ENCODE measurements around the gene PLCB4. TPM values are rescaled to one million over a fixed set of nuclear protein-coding genes. Genes with fewer than 3 reads are reported as not detected.
A peak's percentile ranks its signal among the peaks of the same experiment; 100 is the strongest.

The PLCB4 gene
- total RNA-seq, 1 donor: 3.5 TPM

- DNase-seq (ENCODE audit: low read depth): no peak
- H3K4me3 ChIP-seq (ENCODE audit: low read depth, low read length): no peak overlapping the region
- TF ChIP-seq, protein P1, sequence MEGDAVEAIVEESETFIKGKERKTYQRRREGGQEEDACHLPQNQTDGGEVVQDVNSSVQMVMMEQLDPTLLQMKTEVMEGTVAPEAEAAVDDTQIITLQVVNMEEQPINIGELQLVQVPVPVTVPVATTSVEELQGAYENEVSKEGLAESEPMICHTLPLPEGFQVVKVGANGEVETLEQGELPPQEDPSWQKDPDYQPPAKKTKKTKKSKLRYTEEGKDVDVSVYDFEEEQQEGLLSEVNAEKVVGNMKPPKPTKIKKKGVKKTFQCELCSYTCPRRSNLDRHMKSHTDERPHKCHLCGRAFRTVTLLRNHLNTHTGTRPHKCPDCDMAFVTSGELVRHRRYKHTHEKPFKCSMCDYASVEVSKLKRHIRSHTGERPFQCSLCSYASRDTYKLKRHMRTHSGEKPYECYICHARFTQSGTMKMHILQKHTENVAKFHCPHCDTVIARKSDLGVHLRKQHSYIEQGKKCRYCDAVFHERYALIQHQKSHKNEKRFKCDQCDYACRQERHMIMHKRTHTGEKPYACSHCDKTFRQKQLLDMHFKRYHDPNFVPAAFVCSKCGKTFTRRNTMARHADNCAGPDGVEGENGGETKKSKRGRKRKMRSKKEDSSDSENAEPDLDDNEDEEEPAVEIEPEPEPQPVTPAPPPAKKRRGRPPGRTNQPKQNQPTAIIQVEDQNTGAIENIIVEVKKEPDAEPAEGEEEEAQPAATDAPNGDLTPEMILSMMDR (IDR thresholded peaks at IDR 0.05; ENCODE audit: insufficient read depth, low read depth, low read length): no peak
These were observed 142.3 kb downstream of the PLCB4 start for GRCh38 chr20:9211016-9211760.

- TF ChIP-seq, protein P1 (IDR thresholded peaks at IDR 0.05; ENCODE audit: insufficient read depth, low read depth, low read length): no peak
- DNase-seq (ENCODE audit: low read depth): no peak
- no peak overlapping the region for H3K4me3 ChIP-seq (ENCODE audit: low read depth, low read length)
These were observed 143.8 kb downstream of the PLCB4 start for GRCh38 chr20:9212735-9213134.

DNA sequence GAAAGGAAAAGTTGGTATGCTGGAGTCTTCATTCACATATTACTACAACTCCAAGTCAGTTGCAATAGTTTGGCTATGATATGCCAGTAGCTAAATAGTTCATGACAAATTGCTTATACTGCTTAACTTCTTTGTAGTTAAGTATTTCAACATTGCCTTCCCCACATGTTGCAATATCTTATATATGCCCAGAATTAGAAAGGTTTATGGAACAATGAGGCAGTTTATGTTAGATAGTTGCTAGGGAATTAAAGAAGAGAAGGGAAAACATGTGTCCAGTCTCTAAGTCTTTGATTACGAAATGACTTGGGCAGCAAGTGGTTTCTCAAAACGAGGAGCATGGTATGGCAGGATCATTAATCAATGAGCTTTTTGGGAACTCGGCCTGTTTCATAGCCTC lies 145.8 kb downstream of the PLCB4 start:
- no peak overlapping the region for H3K4me3 ChIP-seq (ENCODE audit: low read depth, low read length)
- peak; percentile 95 for DNase-seq (ENCODE audit: low read depth)
- TF ChIP-seq, protein P1 (IDR thresholded peaks at IDR 0.05; ENCODE audit: insufficient read depth, low read depth, low read length): no peak

DNA sequence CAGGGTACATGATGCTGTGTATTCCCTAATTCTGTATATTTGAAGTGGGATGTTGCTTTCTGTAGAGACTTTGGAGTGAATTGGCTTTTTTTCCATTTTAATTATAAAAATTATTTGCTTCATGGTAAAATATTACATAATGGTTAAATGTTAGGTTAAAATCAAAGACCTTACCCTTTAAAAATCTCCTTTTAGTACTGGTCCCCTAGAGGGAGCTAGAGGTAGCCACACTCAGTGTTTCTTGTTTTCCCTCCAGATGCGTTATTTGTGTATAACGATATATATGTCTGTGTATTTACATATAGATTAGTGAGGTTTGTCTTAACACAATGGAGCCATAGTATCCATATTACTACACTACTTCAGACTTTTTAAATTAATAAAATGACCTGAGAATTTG lies 146.7 kb downstream of the PLCB4 start:
- peak; percentile 17 for DNase-seq (ENCODE audit: low read depth)
- no peak overlapping the region for H3K4me3 ChIP-seq (ENCODE audit: low read depth, low read length)
- TF ChIP-seq, protein P1 (IDR thresholded peaks at IDR 0.05; ENCODE audit: insufficient read depth, low read depth, low read length): peak; percentile 54

DNA sequence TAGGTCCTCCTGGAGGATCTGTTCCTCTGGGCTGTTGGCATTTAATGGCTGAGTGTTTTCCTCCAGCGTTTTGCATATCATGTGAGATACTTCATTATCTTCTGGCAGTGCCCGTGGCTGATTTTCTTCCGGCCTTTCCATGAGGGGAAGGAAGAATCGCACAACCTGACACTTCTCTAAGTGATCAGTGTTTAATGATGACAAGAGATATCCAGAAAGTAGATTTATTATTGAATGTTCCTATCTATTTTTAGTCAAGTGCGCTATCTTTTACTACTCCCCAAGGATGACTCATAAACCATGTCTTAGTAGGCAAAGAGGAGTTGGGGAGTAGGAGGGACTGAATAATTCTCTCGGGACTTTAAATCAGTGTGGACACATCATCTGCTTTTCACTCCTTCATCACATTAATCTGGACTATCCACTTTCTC lies 149.7 kb downstream of the PLCB4 start:
- H3K4me3 ChIP-seq (ENCODE audit: low read depth, low read length): no peak overlapping the region
- TF ChIP-seq, protein P1 (IDR thresholded peaks at IDR 0.05; ENCODE audit: insufficient read depth, low read depth, low read length): no peak
- DNase-seq (ENCODE audit: low read depth): peak; percentile 69

- TF ChIP-seq, protein P1 (IDR thresholded peaks at IDR 0.05; ENCODE audit: insufficient read depth, low read depth, low read length): no peak
- DNase-seq (ENCODE audit: low read depth): peak; percentile 44
- no peak overlapping the region for H3K4me3 ChIP-seq (ENCODE audit: low read depth, low read length)
These were observed 152.1 kb downstream of the PLCB4 start for GRCh38 chr20:9220874-9221547.

Data from fibroblast of villous mesenchyme (primary cell).